Fibroblast of skin of abdomen (primary cell): ENCODE data around the gene LGALS12. TPM values are rescaled to one million over a fixed set of nuclear protein-coding genes. Genes with fewer than 3 reads are reported as not detected.

Source experiments
- DNase-seq: peaks from one replicate; pipeline ENCODE4 v3.0.0-alpha.2; 2013
- polyA plus RNA-seq, 2 experiments: library from polyadenylated mRNA; unstranded; fragments of 120-200 nt; gene quantifications; one replicate each; pipeline ENCODE4 v1.2.1, GENCODE V29; 2013; ENCODE audit not compliant: insufficient read length in 2 of 2

Gene LGALS12, protein sequence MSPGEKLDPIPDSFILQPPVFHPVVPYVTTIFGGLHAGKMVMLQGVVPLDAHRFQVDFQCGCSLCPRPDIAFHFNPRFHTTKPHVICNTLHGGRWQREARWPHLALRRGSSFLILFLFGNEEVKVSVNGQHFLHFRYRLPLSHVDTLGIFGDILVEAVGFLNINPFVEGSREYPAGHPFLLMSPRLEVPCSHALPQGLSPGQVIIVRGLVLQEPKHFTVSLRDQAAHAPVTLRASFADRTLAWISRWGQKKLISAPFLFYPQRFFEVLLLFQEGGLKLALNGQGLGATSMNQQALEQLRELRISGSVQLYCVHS
- not detected for polyA plus RNA-seq (2013, experiment 1 of 2; ENCODE audit: insufficient read length)
- polyA plus RNA-seq (2013, experiment 2 of 2; ENCODE audit: insufficient read length), result not detected

DNA sequence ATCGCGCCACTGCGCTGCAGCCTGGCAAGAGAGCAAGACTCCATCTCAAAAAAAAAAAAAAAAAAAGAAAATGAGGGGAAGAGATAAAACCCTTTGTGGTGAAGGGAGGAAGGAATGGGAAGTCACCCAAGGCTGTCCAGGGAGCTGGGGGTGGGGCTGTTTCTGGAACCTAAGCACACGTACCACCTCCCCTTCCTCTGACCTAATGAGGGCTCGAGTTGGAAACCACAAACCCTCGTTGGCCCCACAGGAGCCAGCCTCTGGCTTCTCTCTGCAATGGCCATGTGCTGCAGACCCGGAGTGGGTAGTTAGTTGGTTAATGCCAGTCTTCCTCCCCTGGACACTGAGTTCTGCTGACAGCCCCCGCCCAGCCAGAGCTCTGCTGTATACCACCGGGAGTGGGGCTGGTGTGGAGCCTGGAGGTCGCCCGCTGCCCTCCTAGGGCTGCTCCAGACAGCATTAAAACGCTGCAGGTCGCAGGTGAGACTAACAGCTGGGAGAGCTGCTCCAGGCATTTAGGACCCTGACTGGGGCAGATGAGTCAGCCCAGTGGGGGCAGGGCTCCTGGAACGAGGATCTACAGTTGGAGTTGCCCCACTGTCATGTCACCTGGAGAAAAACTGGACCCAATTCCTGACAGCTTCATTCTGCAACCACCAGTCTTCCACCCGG lies at the start of gene LGALS12:
Gene LGALS12 (plus strand): TSS at position 228 of the 672 bp plus-strand sequence. CDS start 375 bp downstream, at position 603.
- no peak for DNase-seq

DNA sequence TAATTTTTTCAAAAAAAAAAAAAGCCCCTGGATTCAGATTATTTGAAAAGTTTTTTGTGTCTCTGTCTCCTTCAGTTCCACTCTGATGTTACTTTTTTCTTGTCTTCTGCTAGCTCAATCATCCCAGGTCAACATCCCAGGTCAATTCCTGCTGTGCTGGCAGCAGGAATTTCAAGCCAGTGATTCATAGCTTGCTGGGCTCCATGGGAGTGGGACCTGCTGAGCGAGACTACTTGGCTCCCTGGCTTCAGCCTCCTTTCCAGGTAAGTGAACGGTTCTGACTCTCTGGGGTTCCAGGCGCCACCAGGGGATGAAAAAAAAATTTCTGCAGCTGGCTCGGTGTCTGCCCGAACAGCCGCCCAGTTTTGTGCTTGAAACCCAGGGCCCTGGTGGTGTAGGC lies 46.3 kb upstream of the LGALS12 start:
- no peak for DNase-seq

DNA sequence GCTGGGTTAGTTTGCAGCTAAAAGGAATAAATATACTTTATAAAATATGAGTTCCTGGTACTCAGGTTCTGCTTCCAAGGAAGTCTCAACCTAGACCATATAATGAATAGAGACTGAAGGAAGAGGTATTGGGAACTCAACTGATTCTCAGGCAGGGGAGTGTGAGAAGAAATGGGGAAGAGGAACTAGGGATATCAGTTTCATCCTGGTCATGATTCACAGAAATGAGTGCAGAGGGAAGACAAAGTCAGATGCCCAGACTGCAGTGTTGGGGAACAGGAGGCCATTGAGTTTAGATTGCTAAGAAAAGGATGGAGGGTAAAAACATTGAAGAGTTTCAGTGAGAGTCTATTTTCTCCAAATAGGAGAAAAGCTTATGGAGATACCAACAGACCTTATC lies 43.7 kb upstream of the LGALS12 start:
- DNase-seq, result no peak

- no peak for DNase-seq
These were observed 35.6 kb upstream of the LGALS12 start for GRCh38 chr11:63470311-63470710.

- DNase-seq, result no peak
These were observed 33.5 kb upstream of the LGALS12 start for GRCh38 chr11:63472372-63472771.

- no peak for DNase-seq
These were observed 29.3 kb upstream of the LGALS12 start for GRCh38 chr11:63476618-63477017.

- DNase-seq, result peak; percentile 72
These were observed 27.0 kb upstream of the LGALS12 start for GRCh38 chr11:63478896-63479295.

DNA sequence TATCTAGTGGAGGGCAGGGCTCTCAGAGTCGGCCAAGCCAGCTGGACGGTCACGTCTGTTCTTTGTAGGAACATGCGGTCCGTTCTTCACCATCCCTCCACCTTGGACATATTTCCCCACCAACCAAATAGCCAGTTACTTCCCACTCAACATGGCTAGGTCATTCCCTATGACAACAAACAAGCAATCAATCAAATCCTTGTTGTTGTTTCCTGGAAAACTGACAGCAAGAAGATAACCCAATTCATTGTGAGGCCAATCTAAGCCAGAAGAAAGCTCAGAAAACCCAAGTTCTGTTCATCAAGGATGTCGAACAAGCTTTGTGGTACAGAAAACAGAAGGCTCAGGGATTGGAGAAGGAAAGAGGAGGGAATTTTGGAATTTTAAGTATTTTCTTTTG lies 25.8 kb upstream of the LGALS12 start:
- no peak for DNase-seq

DNA sequence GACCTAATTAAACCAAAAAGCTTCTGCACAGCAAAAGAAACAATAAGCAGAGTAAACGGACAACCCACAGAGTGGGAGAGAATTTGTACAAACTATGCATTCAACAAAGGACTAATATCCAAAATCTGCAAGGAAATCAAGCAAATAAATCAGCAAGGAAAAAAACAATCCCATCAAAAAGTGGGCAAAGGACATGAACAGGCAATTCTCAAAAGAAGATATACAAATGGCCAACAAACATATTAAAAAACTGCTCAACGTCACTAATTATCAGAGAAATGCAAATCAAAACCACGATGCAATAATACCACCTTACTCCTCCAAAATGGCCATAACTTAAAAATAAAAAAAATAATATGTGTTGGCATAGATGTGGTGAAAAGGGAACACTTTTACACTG lies 20.1 kb upstream of the LGALS12 start:
- DNase-seq, result no peak

- no peak for DNase-seq
These were observed 17.1 kb upstream of the LGALS12 start for GRCh38 chr11:63488789-63489188.

DNA sequence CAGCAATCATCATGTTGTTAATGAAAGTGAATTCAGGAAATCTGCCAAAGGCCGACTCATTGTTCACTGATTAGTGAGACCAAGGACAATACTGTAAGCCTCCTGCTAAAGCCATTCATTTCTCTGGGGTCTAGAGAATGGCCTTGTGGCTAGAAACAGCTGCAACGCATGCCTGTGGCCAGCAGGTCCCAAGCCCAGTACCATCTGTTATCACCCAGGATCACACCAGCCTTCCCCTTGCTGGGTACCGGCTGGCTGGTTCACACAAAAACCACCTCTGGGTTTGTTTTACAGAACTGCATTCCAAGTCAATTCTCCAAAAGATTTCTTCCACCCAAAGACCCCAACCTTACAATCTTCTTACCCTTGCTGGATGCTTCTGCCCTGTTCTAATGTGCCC lies 16.0 kb upstream of the LGALS12 start:
- peak; percentile 33 for DNase-seq

DNA sequence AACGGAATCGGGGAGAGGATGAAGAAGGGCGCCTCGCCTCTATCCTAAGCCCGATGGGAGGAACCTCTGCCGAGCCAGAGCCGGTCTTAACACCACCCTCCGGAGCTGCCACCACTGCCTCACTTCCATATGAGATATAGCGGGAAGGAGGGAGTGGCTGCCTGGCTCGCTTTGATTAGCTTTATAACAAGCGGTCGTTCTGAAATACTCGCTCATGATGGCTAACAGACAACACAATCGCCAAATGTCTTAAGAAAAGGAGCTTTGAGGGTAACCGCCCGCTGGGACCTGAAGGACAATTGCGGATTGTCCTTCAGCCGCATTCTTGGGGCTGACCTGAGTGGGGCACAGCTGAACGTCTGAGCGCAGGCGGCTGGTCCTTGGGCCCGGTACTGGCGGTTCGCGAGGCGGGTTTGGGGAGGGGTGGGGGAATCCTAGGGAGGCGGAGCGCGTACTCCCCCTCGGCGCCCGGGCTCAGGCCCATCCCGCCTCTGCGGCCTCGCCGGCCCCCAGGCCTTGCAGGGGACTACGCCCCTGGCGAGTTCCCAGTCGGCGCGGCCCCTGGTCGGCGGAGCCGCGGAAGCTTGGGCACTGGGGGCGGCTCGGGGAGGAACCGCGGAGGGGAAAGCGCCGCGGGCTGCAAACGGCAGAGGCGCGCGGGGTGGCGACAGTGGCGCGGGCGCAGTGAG lies 15.2 kb upstream of the LGALS12 start, which contains the start of gene PLAAT5:
Gene PLAAT5 (minus strand): TSS at position 617 of the 689 bp plus-strand sequence. CDS start 133 bp downstream, at position 484.
- DNase-seq, result no peak

GRCh38 chr11:63491240-63491587 lies 14.7 kb upstream of the LGALS12 start:
- no peak for DNase-seq

- DNase-seq, result no peak
These were observed 14.1 kb upstream of the LGALS12 start for GRCh38 chr11:63491636-63492372.

- no peak for DNase-seq
These were observed 13.4 kb upstream of the LGALS12 start for GRCh38 chr11:63492441-63492840.

GRCh38 chr11:63493127-63493526 lies 12.8 kb upstream of the LGALS12 start:
- DNase-seq, result no peak

DNA sequence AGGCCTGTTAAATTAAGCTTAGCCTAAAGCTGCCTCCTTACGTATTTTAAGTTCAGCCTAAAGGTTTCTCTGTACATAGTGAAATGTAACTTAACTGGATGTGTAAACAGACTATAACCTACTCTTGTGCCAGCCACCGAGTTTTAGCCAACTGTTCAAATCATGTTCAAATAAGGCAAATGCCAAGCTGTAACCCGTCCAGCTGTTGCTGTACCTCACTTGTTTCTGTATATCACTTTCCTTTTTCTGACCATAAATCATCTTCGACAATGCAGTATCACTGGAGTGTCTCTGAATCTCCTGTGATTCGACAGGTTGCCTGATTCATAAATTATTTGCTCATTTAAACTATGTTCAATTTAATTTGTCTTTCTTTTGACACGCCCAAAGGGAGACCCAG lies 10.9 kb upstream of the LGALS12 start:
- no peak for DNase-seq

GRCh38 chr11:63499874-63500273 lies 6.0 kb upstream of the LGALS12 start:
- no peak for DNase-seq

- no peak for DNase-seq
These were observed 4.6 kb upstream of the LGALS12 start for GRCh38 chr11:63501236-63501635.

- no peak for DNase-seq
These were observed 3.5 kb upstream of the LGALS12 start for GRCh38 chr11:63502252-63502820.

DNA sequence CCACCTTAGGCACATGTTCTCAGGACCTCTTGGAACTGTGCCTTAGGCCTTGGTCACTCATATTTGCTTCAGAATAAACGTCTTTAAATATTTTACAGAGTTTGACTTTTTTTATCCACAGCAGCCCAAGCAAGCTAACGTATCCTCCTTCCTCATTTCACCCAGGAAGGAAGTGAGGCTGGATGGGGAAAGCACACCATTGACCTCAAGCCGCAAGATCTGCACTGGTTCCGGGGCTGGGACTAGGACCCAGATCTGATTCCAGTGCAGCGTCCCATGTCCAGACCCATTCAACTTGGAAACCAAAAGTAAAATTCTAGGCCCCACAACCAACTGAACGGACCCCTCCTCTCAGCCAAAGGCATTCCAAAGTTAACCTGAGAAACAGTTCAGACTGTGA lies 2.4 kb upstream of the LGALS12 start:
- DNase-seq, result no peak

GRCh38 chr11:63504054-63504453 lies 1.8 kb upstream of the LGALS12 start:
- no peak for DNase-seq
